Gastrocnemius medialis (tissue), 4 donors: ENCODE measurements around the gene GLIPR1L2. TPM values are rescaled to one million over a fixed set of nuclear protein-coding genes. Genes with fewer than 3 reads are reported as not detected.
"Not testable (repeated sequence)": the region's sequence is repeated elsewhere in the genome, so short reads cannot be mapped to it uniquely, and the experiment has no call there.

Experiments
- ATAC-seq, 2 donors: fragments of 150-250 bp; one replicate each; pipeline ENCODE4 v1.9.1; 2016
- DNase-seq, 2 donors: peaks; one replicate each; pipeline ENCODE4 v3.0.0-alpha.2; 2019
- H3K27ac ChIP-seq, 4 donors: fragments of 200-600 bp; sonication (generic); 1 replicate in 1 of 4; 2 replicates in 3 of 4; pipeline ENCODE4 v1.5.1; 2016 to 2018; ENCODE audit warnings: mild to moderate bottlenecking in 2 of 4, moderate library complexity in 1 of 4
- H3K27me3 ChIP-seq, 3 donors: fragments of 200-600 bp; sonication (generic) in 2 of 3; 1 replicate in 1 of 3; 2 replicates in 2 of 3; pipeline versions ENCODE4 v1.5.1 to v1.6.0; 2016 to 2019; ENCODE audit warnings: mild to moderate bottlenecking in 1 of 3, moderate library complexity in 1 of 3
- H3K36me3 ChIP-seq, 2 donors: fragments of 200-600 bp; sonication (generic) in 1 of 2; one replicate each; pipeline ENCODE4 v1.5.1; 2017 to 2018
- H3K4me1 ChIP-seq, 2 donors: fragments of 200-600 bp; sonication (generic) in 1 of 2; one replicate each; pipeline ENCODE4 v1.5.1; 2016 to 2017; ENCODE audit warnings: mild to moderate bottlenecking in 2 of 2
- H3K4me3 ChIP-seq, 4 donors: fragments of 200-600 bp; sonication (generic) in 3 of 4; 1 replicate in 1 of 4; 2 replicates in 3 of 4; pipeline ENCODE4 v1.5.1; 2016 to 2019; ENCODE audit warnings: mild to moderate bottlenecking in 2 of 4
- H3K9me3 ChIP-seq, 3 donors: fragments of 200-600 bp; sonication (generic) in 2 of 3; 1 replicate in 1 of 3; 2 replicates in 2 of 3; pipeline ENCODE4 v1.5.1; 2016 to 2019
- CTCF ChIP-seq, 5 experiments: fragments of 450-650 bp in 3 of 5; fragments of 200-600 bp in 2 of 5; sonication (generic) in 2 of 5; IDR thresholded peaks in 4 of 5; conservative IDR thresholded peaks in 1 of 5; 1 replicate in 4 of 5; 2 replicates in 1 of 5; pipeline ENCODE4 v1.5.1; 2016 to 2019; ENCODE audit warnings: antibody characterized with exemption in 5 of 5, mild to moderate bottlenecking in 3 of 5, moderate library complexity in 3 of 5
- POLR2A ChIP-seq, 2 donors: fragments of 450-650 bp; IDR thresholded peaks; one replicate each; pipeline ENCODE4 v1.6.1; 2017; ENCODE audit warnings: antibody characterized with exemption in 2 of 2, mild to moderate bottlenecking in 2 of 2, moderate library complexity in 2 of 2
- in situ Hi-C, 4 donors: fragments of 200-750 bp; cut with MboI; loops; one replicate each; pipeline versions ENCODE4 v1.15.0 to v1.8.0; 2017; ENCODE audit warnings: low sequenced_read_pairs in 4 of 4
- intact Hi-C: fragments of 100-400 bp; cut with DNase I; formaldehyde crosslinking; loops from one replicate; pipeline ENCODE4 v1.15.1; 2023; ENCODE audit warnings: low total_unique reads
- total RNA-seq, 4 donors: library from RNA; depleted of rRNA; stranded (reverse); fragments of >200 nt; gene quantifications; one replicate each; pipeline versions ENCODE4 v1.1.0 to v1.2.3, GENCODE V29; 2016

The GLIPR1L2 gene
- total RNA-seq, 4 donors from 2014 or later, result 0.33 to 1.0 (median 0.49) TPM; not detected in 1

GRCh38 chr12:75443709-75444108 lies 52.8 kb downstream of the GLIPR1L2 start:
- in situ Hi-C loops (no loop called here), intact Hi-C loops (no loop called here)
- H3K4me3 ChIP-seq, result no peak overlapping the region
- TF ChIP-seq CTCF (IDR thresholded peaks at IDR 0.05 in 4 of 5, conservative IDR thresholded peaks at IDR 0.05 in 1 of 5) (no peak), POLR2A (IDR thresholded peaks at IDR 0.05) (no peak)
- no peaks in the 10 kb centered on the region for H3K4me1 ChIP-seq
- H3K27me3 ChIP-seq, result no peaks in the 10 kb centered on the region
- H3K9me3 ChIP-seq, result no peaks in the 10 kb centered on the region
- ATAC-seq (no peak), DNase-seq (no peak)
- H3K27ac ChIP-seq, result no peak overlapping the region
- H3K36me3 ChIP-seq, result no peaks in the 10 kb centered on the region

- no peak for DNase-seq
- no peaks in the 10 kb centered on the region for H3K4me1 ChIP-seq
- H3K4me3 ChIP-seq, result no peak overlapping the region
- TF ChIP-seq POLR2A (IDR thresholded peaks at IDR 0.05) (no peak), CTCF (IDR thresholded peaks at IDR 0.05 in 4 of 5, conservative IDR thresholded peaks at IDR 0.05 in 1 of 5) (no peak)
- in situ Hi-C loops (no loop called here), intact Hi-C loops (no loop called here)
- no peaks in the 10 kb centered on the region for H3K9me3 ChIP-seq
- no peaks in the 10 kb centered on the region for H3K36me3 ChIP-seq
- no peak overlapping the region for H3K27ac ChIP-seq
- no peaks in the 10 kb centered on the region for H3K27me3 ChIP-seq
- ATAC-seq, result no peak
Observed at GRCh38 chr12:75444429-75445136, 53.7 kb downstream of the GLIPR1L2 start.

- in situ Hi-C loops, H3K4me1 ChIP-seq, DNase-seq, H3K27ac ChIP-seq, H3K36me3 ChIP-seq, intact Hi-C loops, H3K4me3 ChIP-seq, H3K9me3 ChIP-seq, H3K27me3 ChIP-seq, ATAC-seq: not testable (repeated sequence)
Observed at GRCh38 chr12:75445137-75445507, 54.2 kb downstream of the GLIPR1L2 start.

- ATAC-seq, result no peak
- Histone ChIP-seq H3K9me3 (no peaks in the 10 kb centered on the region), H3K27me3 (no peaks in the 10 kb centered on the region), H3K4me3 (no peak overlapping the region), H3K27ac (no peak overlapping the region), H3K36me3 (no peaks in the 10 kb centered on the region), H3K4me1 (no peaks in the 10 kb centered on the region)
- intact Hi-C loops, result no loop called here
- in situ Hi-C loops, result no loop called here
- no peak for DNase-seq
- TF ChIP-seq POLR2A (IDR thresholded peaks at IDR 0.05), result no peak
- TF ChIP-seq CTCF (IDR thresholded peaks at IDR 0.05 in 4 of 5, conservative IDR thresholded peaks at IDR 0.05 in 1 of 5), result no peak
Observed at GRCh38 chr12:75446857-75447256, 56.0 kb downstream of the GLIPR1L2 start.

- TF ChIP-seq POLR2A (IDR thresholded peaks at IDR 0.05) (no peak), CTCF (IDR thresholded peaks at IDR 0.05 in 4 of 5, conservative IDR thresholded peaks at IDR 0.05 in 1 of 5) (no peak)
- H3K27ac ChIP-seq, result no peak overlapping the region
- H3K27me3 ChIP-seq, result no peaks in the 10 kb centered on the region
- in situ Hi-C loops, result no loop called here
- no peak for DNase-seq
- H3K36me3 ChIP-seq, result no peaks in the 10 kb centered on the region
- H3K4me1 ChIP-seq, result no peaks in the 10 kb centered on the region
- intact Hi-C loops, result no loop called here
- no peak for ATAC-seq
- H3K9me3 ChIP-seq, result no peaks in the 10 kb centered on the region
- no peak overlapping the region for H3K4me3 ChIP-seq
Observed at GRCh38 chr12:75447691-75448393, 57.0 kb downstream of the GLIPR1L2 start.
